Measurements from ENCODE around the gene FAM81B. TPM values are rescaled to one million over a fixed set of nuclear protein-coding genes. Genes with fewer than 3 reads are reported as not detected.
"Not testable (repeated sequence)": the region's sequence is repeated elsewhere in the genome, so short reads cannot be mapped to it uniquely, and the experiment has no call there.

The FAM81B gene
- polyA plus RNA-seq, 1 donor (not counting 4 experiments of a cell fraction or from before 2014, with no cell fraction given), result not detected

DNA sequence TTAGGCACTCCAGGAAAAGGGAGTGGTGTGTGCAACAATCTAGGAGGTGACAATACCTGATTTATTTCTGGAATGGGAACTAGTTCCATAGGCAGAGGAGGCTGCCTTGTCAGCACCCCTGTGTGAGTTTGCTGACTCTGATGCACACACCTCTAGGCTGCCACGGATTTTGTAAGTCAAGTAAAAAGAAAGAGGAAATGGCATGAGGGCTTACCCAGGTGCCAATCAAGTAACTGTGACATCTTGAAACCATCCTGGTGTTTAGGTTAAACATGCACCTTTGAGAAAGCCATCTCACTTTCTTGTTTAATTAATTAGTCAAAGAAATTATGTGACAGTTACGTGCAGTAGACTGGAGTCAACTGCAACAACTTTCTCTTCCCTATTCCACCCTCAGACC, 32.3 kb upstream of the FAM81B start:
- Histone ChIP-seq H3K79me2 (ENCODE audit: control insufficient read depth, insufficient read depth, low read length) (no peaks in the 10 kb centered on the region), H2AFZ (ENCODE audit: control insufficient read depth, low read length) (no peak overlapping the region), H3K9me1 (ENCODE audit: control insufficient read depth, extremely low read depth, insufficient read depth, low read length) (no peaks in the 10 kb centered on the region), H3K27ac (ENCODE audit: control insufficient read depth, insufficient read depth, low read length) (no peak overlapping the region), H3K36me3 (ENCODE audit: control insufficient read depth in 2 of 2, extremely low read depth in 1 of 2, insufficient read depth in 2 of 2, low read length in 2 of 2) (no peaks in the 10 kb centered on the region), H3K9ac (ENCODE audit: control insufficient read depth, extremely low read depth, insufficient read depth, low read length) (no peak overlapping the region), H4K20me1 (ENCODE audit: control insufficient read depth, extremely low read depth, insufficient read depth, low read length) (no peaks in the 10 kb centered on the region), H3K27me3 (ENCODE audit: control insufficient read depth, extremely low read depth, insufficient read depth, low read length) (no peaks in the 10 kb centered on the region), H3K4me2 (ENCODE audit: control insufficient read depth, extremely low read depth, insufficient read depth, low read depth, low read length) (no peak overlapping the region), H3K4me3 (ENCODE audit: control insufficient read depth in 2 of 3, extremely low read depth in 1 of 3, insufficient read depth in 2 of 3, low read depth in 1 of 3, low read length in 3 of 3) (no peak overlapping the region), H3K4me1 (ENCODE audit: control insufficient read depth, extremely low read depth, insufficient read depth, low read length) (no peaks in the 10 kb centered on the region), H3K9me3 (ENCODE audit: control insufficient read depth, low read depth, low read length) (no peaks in the 10 kb centered on the region)
- DNase-seq (ENCODE audit: low read depth, low spot score) (no peak), FAIRE-seq (no peak)
- TF ChIP-seq, protein P1, sequence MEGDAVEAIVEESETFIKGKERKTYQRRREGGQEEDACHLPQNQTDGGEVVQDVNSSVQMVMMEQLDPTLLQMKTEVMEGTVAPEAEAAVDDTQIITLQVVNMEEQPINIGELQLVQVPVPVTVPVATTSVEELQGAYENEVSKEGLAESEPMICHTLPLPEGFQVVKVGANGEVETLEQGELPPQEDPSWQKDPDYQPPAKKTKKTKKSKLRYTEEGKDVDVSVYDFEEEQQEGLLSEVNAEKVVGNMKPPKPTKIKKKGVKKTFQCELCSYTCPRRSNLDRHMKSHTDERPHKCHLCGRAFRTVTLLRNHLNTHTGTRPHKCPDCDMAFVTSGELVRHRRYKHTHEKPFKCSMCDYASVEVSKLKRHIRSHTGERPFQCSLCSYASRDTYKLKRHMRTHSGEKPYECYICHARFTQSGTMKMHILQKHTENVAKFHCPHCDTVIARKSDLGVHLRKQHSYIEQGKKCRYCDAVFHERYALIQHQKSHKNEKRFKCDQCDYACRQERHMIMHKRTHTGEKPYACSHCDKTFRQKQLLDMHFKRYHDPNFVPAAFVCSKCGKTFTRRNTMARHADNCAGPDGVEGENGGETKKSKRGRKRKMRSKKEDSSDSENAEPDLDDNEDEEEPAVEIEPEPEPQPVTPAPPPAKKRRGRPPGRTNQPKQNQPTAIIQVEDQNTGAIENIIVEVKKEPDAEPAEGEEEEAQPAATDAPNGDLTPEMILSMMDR (optimal IDR thresholded peaks at IDR 0.05 in 1 of 3, IDR thresholded peaks at IDR 0.05 in 1 of 3, conservative IDR thresholded peaks at IDR 0.05 in 1 of 3; ENCODE audit: extremely low read depth in 1 of 3, insufficient read depth in 2 of 3, low read length in 3 of 3), result no peak
- TF ChIP-seq EZH2 (IDR thresholded peaks at IDR 0.05; ENCODE audit: low read length), result no peak
- dilution Hi-C loops (cut with MboI; ENCODE audit: extremely low pct_ligation_motif_present, low sequenced_read_pairs), result no loop called here

DNA sequence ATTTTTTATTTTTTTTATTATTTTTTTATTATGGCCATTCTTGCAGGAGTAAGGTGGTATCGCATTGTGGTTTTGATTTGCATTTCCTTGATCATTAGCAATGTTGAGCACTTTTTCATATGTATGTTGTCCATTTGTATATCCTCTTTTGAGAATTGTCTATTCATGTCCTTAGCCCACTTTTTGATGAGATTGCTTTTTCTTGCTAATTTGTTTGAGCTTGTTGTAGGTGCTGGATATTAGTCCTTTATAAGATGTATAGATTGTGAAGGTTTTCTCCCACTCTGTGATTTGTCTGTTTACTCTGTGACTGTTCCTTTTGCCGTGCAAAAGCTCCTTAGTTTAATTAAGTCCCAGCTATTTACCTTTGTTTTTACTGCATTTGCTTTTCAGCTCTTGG, 30.5 kb upstream of the FAM81B start:
- H3K36me3 ChIP-seq (ENCODE audit: control insufficient read depth in 2 of 2, extremely low read depth in 1 of 2, insufficient read depth in 2 of 2, low read length in 2 of 2); dilution Hi-C loops (cut with MboI; ENCODE audit: extremely low pct_ligation_motif_present, low sequenced_read_pairs); H2AFZ ChIP-seq (ENCODE audit: control insufficient read depth, low read length); FAIRE-seq; H3K9me1 ChIP-seq (ENCODE audit: control insufficient read depth, extremely low read depth, insufficient read depth, low read length); H3K9me3 ChIP-seq (ENCODE audit: control insufficient read depth, low read depth, low read length); H3K27me3 ChIP-seq (ENCODE audit: control insufficient read depth, extremely low read depth, insufficient read depth, low read length); H3K27ac ChIP-seq (ENCODE audit: control insufficient read depth, insufficient read depth, low read length); DNase-seq (ENCODE audit: low read depth, low spot score); H4K20me1 ChIP-seq (ENCODE audit: control insufficient read depth, extremely low read depth, insufficient read depth, low read length); H3K4me2 ChIP-seq (ENCODE audit: control insufficient read depth, extremely low read depth, insufficient read depth, low read depth, low read length); H3K9ac ChIP-seq (ENCODE audit: control insufficient read depth, extremely low read depth, insufficient read depth, low read length); H3K79me2 ChIP-seq (ENCODE audit: control insufficient read depth, insufficient read depth, low read length); H3K4me3 ChIP-seq (ENCODE audit: control insufficient read depth in 2 of 3, extremely low read depth in 1 of 3, insufficient read depth in 2 of 3, low read depth in 1 of 3, low read length in 3 of 3); H3K4me1 ChIP-seq (ENCODE audit: control insufficient read depth, extremely low read depth, insufficient read depth, low read length): not testable (repeated sequence)

DNA sequence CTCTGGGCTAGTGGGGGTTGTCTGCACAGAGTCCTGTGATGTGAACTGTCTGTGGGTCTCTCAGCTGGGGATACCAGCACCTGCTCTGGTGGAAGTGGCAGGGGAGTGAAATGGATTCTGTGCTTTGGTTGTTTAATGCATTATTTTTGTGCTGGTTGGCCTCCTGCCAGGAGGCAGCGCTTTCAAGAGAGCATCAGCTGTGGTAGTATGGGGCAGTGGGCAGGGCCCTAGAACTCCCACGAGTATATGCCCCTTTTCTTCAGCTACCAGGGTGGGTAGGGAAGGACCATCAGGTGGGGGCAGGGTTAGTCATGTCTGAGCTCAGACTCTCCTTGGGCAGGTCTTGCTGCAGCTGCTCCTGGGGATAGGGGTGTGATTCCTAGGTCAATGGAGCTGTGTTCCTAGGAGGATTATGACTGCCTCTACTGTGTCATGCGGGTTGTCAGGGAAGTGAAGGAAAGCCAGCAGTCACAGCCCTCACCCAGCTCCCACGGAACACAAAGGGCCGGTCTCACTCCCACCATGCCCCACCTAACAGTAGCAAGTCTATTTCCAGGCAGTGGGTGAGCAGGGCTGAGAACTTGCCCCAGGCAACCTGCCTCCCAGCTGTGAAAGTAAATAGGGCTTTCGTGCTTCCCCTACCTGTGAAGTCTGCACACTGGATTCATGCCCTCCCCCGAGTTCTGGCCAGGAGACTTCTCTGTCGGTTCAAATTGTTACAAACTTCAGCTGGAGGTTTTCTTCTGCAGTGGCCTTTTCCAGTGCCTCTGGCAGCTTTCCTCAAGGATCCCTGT, 25.7 kb upstream of the FAM81B start:
- Histone ChIP-seq H3K4me2 (ENCODE audit: control insufficient read depth, extremely low read depth, insufficient read depth, low read depth, low read length) (no peak overlapping the region), H4K20me1 (ENCODE audit: control insufficient read depth, extremely low read depth, insufficient read depth, low read length) (no peaks in the 10 kb centered on the region), H3K4me3 (ENCODE audit: control insufficient read depth in 2 of 3, extremely low read depth in 1 of 3, insufficient read depth in 2 of 3, low read depth in 1 of 3, low read length in 3 of 3) (no peak overlapping the region), H3K36me3 (ENCODE audit: control insufficient read depth in 2 of 2, extremely low read depth in 1 of 2, insufficient read depth in 2 of 2, low read length in 2 of 2) (no peaks in the 10 kb centered on the region), H2AFZ (ENCODE audit: control insufficient read depth, low read length) (no peak overlapping the region), H3K9me3 (ENCODE audit: control insufficient read depth, low read depth, low read length) (no peaks in the 10 kb centered on the region), H3K9me1 (ENCODE audit: control insufficient read depth, extremely low read depth, insufficient read depth, low read length) (no peaks in the 10 kb centered on the region), H3K27ac (ENCODE audit: control insufficient read depth, insufficient read depth, low read length) (no peak overlapping the region), H3K27me3 (ENCODE audit: control insufficient read depth, extremely low read depth, insufficient read depth, low read length) (no peaks in the 10 kb centered on the region), H3K79me2 (ENCODE audit: control insufficient read depth, insufficient read depth, low read length) (no peaks in the 10 kb centered on the region), H3K4me1 (ENCODE audit: control insufficient read depth, extremely low read depth, insufficient read depth, low read length) (no peaks in the 10 kb centered on the region), H3K9ac (ENCODE audit: control insufficient read depth, extremely low read depth, insufficient read depth, low read length) (no peak overlapping the region)
- TF ChIP-seq, protein P1 (optimal IDR thresholded peaks at IDR 0.05 in 1 of 3, IDR thresholded peaks at IDR 0.05 in 1 of 3, conservative IDR thresholded peaks at IDR 0.05 in 1 of 3; ENCODE audit: extremely low read depth in 1 of 3, insufficient read depth in 2 of 3, low read length in 3 of 3), result no peak
- TF ChIP-seq EZH2 (IDR thresholded peaks at IDR 0.05; ENCODE audit: low read length), result no peak
- FAIRE-seq (no peak), DNase-seq (ENCODE audit: low read depth, low spot score) (no peak)
- dilution Hi-C loops (cut with MboI; ENCODE audit: extremely low pct_ligation_motif_present, low sequenced_read_pairs), result no loop called here
